A549 (cell line): ENCODE measurements around the gene SLC7A4. TPM values are rescaled to one million over a fixed set of nuclear protein-coding genes. Genes with fewer than 3 reads are reported as not detected.

Source experiments
- ATAC-seq, 2 experiments: fragments of 200-7000 bp in 1 of 2; fragments of >200 bp in 1 of 2; cut with Nextera tagmentation in 1 of 2; cut with Tn5 transposase in 1 of 2; 3 replicates each; pipeline versions ENCODE4 v1.8.0 to v1.9.1; 2018 to 2020; ENCODE audit warnings: mild to moderate bottlenecking in 1 of 2, moderate library complexity in 1 of 2
- CTCF ChIA-PET: fragments of 300-600 bp; sonication (Branson Sonifier 250); formaldehyde crosslinking; extraction: SDS; loops from one replicate; lab custom pipeline; 2021; ENCODE audit warnings: antibody characterized with exemption, inconsistent platforms; lab: Yijun Ruan, JAX
- POLR2A ChIA-PET: fragments of 350-600 bp; formaldehyde crosslinking; extraction: SDS; loops from one replicate; lab custom pipeline; 2021; ENCODE audit warnings: antibody characterized with exemption, inconsistent platforms; lab: Yijun Ruan, JAX
- DNase-seq, 2 experiments: peaks; one replicate each; pipeline versions ENCODE4 v3.0.0 to v3.0.0-alpha.2; 2011 to 2016; ENCODE audit warnings: low read depth in 1 of 2, low spot score in 1 of 2
- FAIRE-seq: peaks from 2 replicates; lab custom pipeline; 2011; peaks lifted over from hg19 to GRCh38; lab: Jason Lieb, UNC
- H3K27ac ChIP-seq, 2 experiments: fragments of >200 bp; sonication (Bioruptor Twin); formaldehyde crosslinking; 3 replicates each; pipeline ENCODE4 v1.5.1; 2016 to 2017
- H3K4me1 ChIP-seq: fragments of >200 bp; sonication (Bioruptor Twin); formaldehyde crosslinking; 3 replicates; pipeline ENCODE4 v1.6.1; 2016
- H3K4me2 ChIP-seq: fragments of >200 bp; sonication (Bioruptor Twin); formaldehyde crosslinking; 3 replicates; pipeline ENCODE4 v1.6.1; 2016
- H3K4me3 ChIP-seq: fragments of >200 bp; sonication (Bioruptor Twin); formaldehyde crosslinking; 3 replicates; pipeline ENCODE4 v1.5.1; 2016
- H3K9me3 ChIP-seq: fragments of >200 bp; sonication (Bioruptor Twin); formaldehyde crosslinking; 3 replicates; pipeline ENCODE4 v1.6.1; 2016
- BHLHE40 ChIP-seq: IDR thresholded peaks from 2 replicates; pipeline ENCODE4 v1.6.1; 2012; ENCODE audit warnings: low read depth, low read length, inconsistent platforms
- CHD4 ChIP-seq: fragments of 200-600 bp; sonication (generic); IDR thresholded peaks from 2 replicates; pipeline ENCODE4 v1.6.1; 2016; ENCODE audit warnings: antibody characterized with exemption, mild to moderate bottlenecking, borderline replicate concordance
- EP300 ChIP-seq, 2 experiments: fragments of >200 bp; sonication (Bioruptor Twin); formaldehyde crosslinking; IDR thresholded peaks; 2 replicates in 1 of 2; 3 replicates in 1 of 2; pipeline ENCODE4 v1.6.1; 2016 to 2017
- HES2 ChIP-seq: fragments of >200 bp; sonication (Bioruptor Twin); formaldehyde crosslinking; IDR thresholded peaks from 2 replicates; pipeline ENCODE4 v1.6.1; 2016
- HOXA7 ChIP-seq: fragments of 250-450 bp; sonication (Bioruptor Pico); IDR thresholded peaks from 2 replicates; pipeline ENCODE4 v1.5.0; 2020; ENCODE audit warnings: mild to moderate bottlenecking, moderate library complexity
- KDM1A ChIP-seq: fragments of 200-600 bp; sonication (generic); IDR thresholded peaks from 2 replicates; pipeline ENCODE4 v1.6.1; 2016; ENCODE audit warnings: low read depth, mild to moderate bottlenecking
- KDM5A ChIP-seq: fragments of 200-600 bp; sonication (generic); IDR thresholded peaks from 2 replicates; pipeline ENCODE4 v1.6.1; 2016; ENCODE audit warnings: antibody characterized with exemption, mild to moderate bottlenecking
- MAFK ChIP-seq: fragments of 450-650 bp; IDR thresholded peaks from 2 replicates; pipeline ENCODE4 v1.6.1; 2014; ENCODE audit not compliant: partially characterized antibody
- MAZ ChIP-seq: fragments of 150-350 bp; IDR thresholded peaks from 2 replicates; pipeline ENCODE4 v1.6.1; 2014; ENCODE audit warnings: antibody characterized with exemption, low read depth, low read length, borderline replicate concordance
- NPAS2 ChIP-seq: fragments of 250-450 bp; sonication (Bioruptor Pico); IDR thresholded peaks from 2 replicates; pipeline ENCODE4 v1.8.0; 2022; ENCODE audit warnings: mild to moderate bottlenecking, moderate library complexity, borderline replicate concordance
- PBX3 ChIP-seq: IDR thresholded peaks from 2 replicates; pipeline ENCODE4 v1.6.1; 2012
- PHF8 ChIP-seq: fragments of 200-600 bp; sonication (generic); IDR thresholded peaks from 2 replicates; pipeline ENCODE4 v1.6.1; 2016; ENCODE audit warnings: low read depth, mild to moderate bottlenecking, antibody characterized with exemption, moderate library complexity, borderline replicate concordance
- RAD21 ChIP-seq, 2 experiments: fragments of >200 bp in 1 of 2; sonication (Bioruptor Twin) in 1 of 2; formaldehyde crosslinking in 1 of 2; IDR thresholded peaks in 1 of 2; conservative IDR thresholded peaks in 1 of 2; 2 replicates in 1 of 2; 3 replicates in 1 of 2; pipeline ENCODE4 v1.6.1; 2012 to 2018; ENCODE audit warnings: inconsistent platforms in 1 of 2
- REST ChIP-seq: fragments of 200-600 bp; sonication (generic); IDR thresholded peaks from 2 replicates; pipeline ENCODE4 v1.6.1; 2016; ENCODE audit warnings: antibody characterized with exemption, mild to moderate bottlenecking, moderate library complexity
- TP53 ChIP-seq: fragments of 250-450 bp; sonication (Bioruptor Pico); IDR thresholded peaks from 2 replicates; pipeline ENCODE4 v1.5.0; 2021; ENCODE audit warnings: mild to moderate bottlenecking, moderate library complexity
- ZC3H11A ChIP-seq: fragments of 450-650 bp; IDR thresholded peaks from 2 replicates; pipeline ENCODE4 v1.6.1; 2014; ENCODE audit warnings: antibody characterized with exemption, mild to moderate bottlenecking
- ZFP36 ChIP-seq: fragments of 450-650 bp; IDR thresholded peaks from 2 replicates; pipeline ENCODE4 v1.6.1; 2014; ENCODE audit warnings: borderline replicate concordance; ENCODE audit not compliant: partially characterized antibody
- ZNF302 ChIP-seq: fragments of 250-450 bp; sonication (Bioruptor Pico); IDR thresholded peaks from 2 replicates; pipeline ENCODE4 v1.9.0; 2021; ENCODE audit warnings: inconsistent platforms, mild to moderate bottlenecking, moderate library complexity
- WGBS: methylation state at CpG from one replicate; pipeline ENCODE4 v1.1.6; 2017; ENCODE audit errors: missing lambda C conversion rate; 5-methylcytosine and 5-hydroxymethylcytosine counted together
- polyA plus RNA-seq, 4 experiments: library from polyadenylated mRNA; depleted of rRNA in 3 of 4; stranded (reverse); fragments of >200 nt; fragmentation: RNase III in 1 of 4; extraction: RNeasy Plus Mini Kit Qiagen cat#74134 plus additional on column Dnase treatment in 1 of 4; gene quantifications; 2 replicates in 3 of 4; 3 replicates in 1 of 4; pipeline ENCODE4 v1.2.3, GENCODE V29; 2011 to 2017
- TF ChIP-seq, protein P1 (sequence below): fragments of 250-450 bp; sonication (Bioruptor Pico); IDR thresholded peaks from 2 replicates; pipeline ENCODE4 v1.5.0; 2021; ENCODE audit warnings: mild to moderate bottlenecking, moderate library complexity, borderline replicate concordance

SLC7A4 gene
- polyA plus RNA-seq, 2 of the 4 experiments (the other 2 are of a cell fraction): not detected

DNA sequence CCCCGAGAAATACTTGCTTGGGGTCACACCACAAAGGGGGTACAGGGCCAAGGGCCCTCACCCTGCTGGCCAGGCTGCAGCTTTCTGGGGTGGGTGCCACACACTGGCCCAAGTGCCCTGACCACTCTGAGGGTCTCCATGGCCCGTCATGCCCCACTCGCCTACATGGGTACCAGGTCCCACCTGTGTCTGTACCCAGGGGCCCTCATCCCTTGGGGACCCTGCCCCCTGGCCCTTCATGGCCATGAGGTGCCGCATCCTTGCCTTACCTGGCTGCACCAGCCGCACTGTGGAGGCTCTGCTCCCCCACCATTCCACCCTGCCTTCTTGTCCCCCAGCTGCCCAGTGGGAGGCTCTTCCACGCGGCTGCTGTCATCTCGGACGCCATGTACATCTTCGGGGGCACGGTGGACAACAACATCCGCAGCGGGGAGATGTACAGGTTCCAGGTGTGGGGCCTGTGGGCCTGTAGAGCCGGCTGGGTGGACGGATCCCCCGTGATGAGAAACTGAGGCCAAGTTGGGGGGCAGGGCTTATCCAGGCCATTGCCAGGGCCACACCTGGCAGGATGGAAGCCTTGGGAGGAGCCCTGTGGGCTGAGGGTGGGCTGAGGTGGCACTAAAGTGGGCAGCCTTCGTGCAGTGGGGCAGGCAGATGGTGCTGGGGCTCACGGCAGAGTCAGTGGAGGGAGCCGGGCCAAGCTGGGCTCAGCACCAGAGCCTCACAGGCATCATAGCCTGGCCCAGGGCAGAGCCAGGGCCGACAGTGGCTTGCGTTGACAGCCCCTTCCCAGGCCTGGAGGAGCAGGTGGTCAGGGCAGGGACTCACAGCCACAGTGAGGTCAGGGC lies 39.7 kb downstream of the SLC7A4 start:
- DNase-seq (no peak), FAIRE-seq (no peak), ATAC-seq (no peak)
- POLR2A ChIA-PET: no interaction called here
- H3K27ac ChIP-seq: no peak overlapping the region
- no peaks in the 10 kb centered on the region for H3K9me3 ChIP-seq
- CTCF ChIA-PET: interaction anchor here (1.3 kb wide), 1 partner anchor 11 kb away, joined by 4 read pairs; the partner anchor contains the start of gene LZTR1
- no peaks in the 10 kb centered on the region for H3K4me1 ChIP-seq
- no peak overlapping the region for H3K4me3 ChIP-seq
- TF ChIP-seq REST (no peak), MAFK (no peak), EP300 (IDR thresholded peaks at IDR 0.05) (no peak), KDM5A (no peak), NPAS2 (CRISPR knock-in tag) (no peak), CHD4 (no peak), HOXA7 (CRISPR knock-in tag) (no peak), ZFP36 (no peak), MAZ (no peak), ZNF302 (CRISPR knock-in tag) (no peak), ZC3H11A (no peak)
- TF ChIP-seq, all 56 proteins: peak for 0
- WGBS: 95% methylated on average over 8 of the region's 21 CpGs
- H3K4me2 ChIP-seq: no peak overlapping the region

DNA sequence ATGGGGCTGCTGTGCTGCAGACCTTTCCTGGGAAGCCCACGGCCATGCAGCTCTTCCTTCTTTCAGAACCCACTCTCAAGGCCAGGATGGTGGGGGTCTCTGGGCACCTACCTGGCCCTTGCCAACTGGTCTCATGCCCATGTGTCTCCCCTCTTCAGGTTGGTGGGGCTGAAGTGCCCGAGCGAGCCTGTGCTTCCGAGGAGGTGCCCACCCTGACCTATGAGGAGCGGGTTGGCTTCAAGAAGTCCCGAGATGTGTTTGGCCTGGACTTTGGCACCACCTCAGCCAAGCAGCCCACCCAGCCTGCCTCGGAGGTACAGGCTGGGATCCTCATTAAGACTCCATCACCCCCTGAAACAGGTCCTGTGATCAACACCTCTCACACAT lies 40.3 kb downstream of the SLC7A4 start:
- WGBS: 61% methylated on average over 4 of the region's 7 CpGs
- ChIA-PET CTCF (interaction anchor here (1.3 kb wide), 1 partner anchor 10 kb away, joined by 4 read pairs; the partner anchor contains the start of gene LZTR1), POLR2A (no interaction called here)
- no peak for DNase-seq
- Histone ChIP-seq H3K4me2 (no peak overlapping the region), H3K9me3 (no peaks in the 10 kb centered on the region), H3K4me3 (no peak overlapping the region), H3K27ac (no peak overlapping the region)
- FAIRE-seq: no peak
- ATAC-seq: no peak
- no peak for TF ChIP-seq RAD21 (conservative IDR thresholded peaks at IDR 0.05 in 1 of 2, IDR thresholded peaks at IDR 0.05 in 1 of 2)
- no peak for TF ChIP-seq KDM1A
- no peak for TF ChIP-seq PBX3
- no peak for TF ChIP-seq MAFK
- TF ChIP-seq PHF8: no peak
- TF ChIP-seq, protein P1, sequence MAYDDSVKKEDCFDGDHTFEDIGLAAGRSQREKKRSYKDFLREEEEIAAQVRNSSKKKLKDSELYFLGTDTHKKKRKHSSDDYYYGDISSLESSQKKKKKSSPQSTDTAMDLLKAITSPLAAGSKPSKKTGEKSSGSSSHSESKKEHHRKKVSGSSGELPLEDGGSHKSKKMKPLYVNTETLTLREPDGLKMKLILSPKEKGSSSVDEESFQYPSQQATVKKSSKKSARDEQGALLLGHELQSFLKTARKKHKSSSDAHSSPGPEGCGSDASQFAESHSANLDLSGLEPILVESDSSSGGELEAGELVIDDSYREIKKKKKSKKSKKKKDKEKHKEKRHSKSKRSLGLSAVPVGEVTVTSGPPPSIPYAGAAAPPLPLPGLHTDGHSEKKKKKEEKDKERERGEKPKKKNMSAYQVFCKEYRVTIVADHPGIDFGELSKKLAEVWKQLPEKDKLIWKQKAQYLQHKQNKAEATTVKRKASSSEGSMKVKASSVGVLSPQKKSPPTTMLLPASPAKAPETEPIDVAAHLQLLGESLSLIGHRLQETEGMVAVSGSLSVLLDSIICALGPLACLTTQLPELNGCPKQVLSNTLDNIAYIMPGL (CRISPR knock-in tag): no peak
- no peak for TF ChIP-seq TP53
- TF ChIP-seq ZFP36: no peak
- TF ChIP-seq HES2: no peak
- TF ChIP-seq BHLHE40: no peak
- TF ChIP-seq, all 56 proteins: peak for 0
- no peaks in the 10 kb centered on the region for H3K4me1 ChIP-seq
